ENCODE measurements around the gene PRKCQ.

The PRKCQ gene

DNA sequence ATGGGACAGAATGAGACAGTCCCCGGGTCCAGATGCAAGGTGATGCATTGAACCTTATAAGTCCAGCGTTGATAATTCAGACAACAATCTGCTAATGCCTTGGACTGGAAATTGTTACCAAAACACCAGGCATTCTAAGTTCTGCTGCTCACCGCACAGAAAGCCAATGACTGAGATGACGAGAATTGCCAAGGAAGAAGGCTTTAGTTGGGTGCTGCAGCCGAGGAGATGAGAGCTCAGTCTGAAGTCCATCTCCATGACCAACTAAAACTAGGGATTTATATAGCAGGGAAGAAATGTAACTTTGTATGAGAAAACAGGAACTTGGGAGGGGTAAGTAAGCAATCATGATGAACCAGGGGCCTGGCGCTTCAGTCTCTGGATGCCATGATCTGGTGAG, 68.7 kb downstream of the PRKCQ start:
- TF ChIP-seq, protein P1, sequence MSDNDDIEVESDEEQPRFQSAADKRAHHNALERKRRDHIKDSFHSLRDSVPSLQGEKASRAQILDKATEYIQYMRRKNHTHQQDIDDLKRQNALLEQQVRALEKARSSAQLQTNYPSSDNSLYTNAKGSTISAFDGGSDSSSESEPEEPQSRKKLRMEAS (IDR thresholded peaks at IDR 0.05; ENCODE audit: low read depth, low read length): no peak
- TF ChIP-seq MYC (IDR thresholded peaks at IDR 0.05; ENCODE audit: low read depth, low read length) (no peak), POLR2A (IDR thresholded peaks at IDR 0.05; ENCODE audit: extremely low read depth, insufficient read length) (no peak)
- TF ChIP-seq, protein P2, sequence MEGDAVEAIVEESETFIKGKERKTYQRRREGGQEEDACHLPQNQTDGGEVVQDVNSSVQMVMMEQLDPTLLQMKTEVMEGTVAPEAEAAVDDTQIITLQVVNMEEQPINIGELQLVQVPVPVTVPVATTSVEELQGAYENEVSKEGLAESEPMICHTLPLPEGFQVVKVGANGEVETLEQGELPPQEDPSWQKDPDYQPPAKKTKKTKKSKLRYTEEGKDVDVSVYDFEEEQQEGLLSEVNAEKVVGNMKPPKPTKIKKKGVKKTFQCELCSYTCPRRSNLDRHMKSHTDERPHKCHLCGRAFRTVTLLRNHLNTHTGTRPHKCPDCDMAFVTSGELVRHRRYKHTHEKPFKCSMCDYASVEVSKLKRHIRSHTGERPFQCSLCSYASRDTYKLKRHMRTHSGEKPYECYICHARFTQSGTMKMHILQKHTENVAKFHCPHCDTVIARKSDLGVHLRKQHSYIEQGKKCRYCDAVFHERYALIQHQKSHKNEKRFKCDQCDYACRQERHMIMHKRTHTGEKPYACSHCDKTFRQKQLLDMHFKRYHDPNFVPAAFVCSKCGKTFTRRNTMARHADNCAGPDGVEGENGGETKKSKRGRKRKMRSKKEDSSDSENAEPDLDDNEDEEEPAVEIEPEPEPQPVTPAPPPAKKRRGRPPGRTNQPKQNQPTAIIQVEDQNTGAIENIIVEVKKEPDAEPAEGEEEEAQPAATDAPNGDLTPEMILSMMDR (IDR thresholded peaks at IDR 0.05; ENCODE audit: low read depth, low read length): no peak
- no peak overlapping the region for H3K4me3 ChIP-seq (ENCODE audit: low read depth, low read length)
- DNase-seq (ENCODE audit: low read depth): no peak

DNA sequence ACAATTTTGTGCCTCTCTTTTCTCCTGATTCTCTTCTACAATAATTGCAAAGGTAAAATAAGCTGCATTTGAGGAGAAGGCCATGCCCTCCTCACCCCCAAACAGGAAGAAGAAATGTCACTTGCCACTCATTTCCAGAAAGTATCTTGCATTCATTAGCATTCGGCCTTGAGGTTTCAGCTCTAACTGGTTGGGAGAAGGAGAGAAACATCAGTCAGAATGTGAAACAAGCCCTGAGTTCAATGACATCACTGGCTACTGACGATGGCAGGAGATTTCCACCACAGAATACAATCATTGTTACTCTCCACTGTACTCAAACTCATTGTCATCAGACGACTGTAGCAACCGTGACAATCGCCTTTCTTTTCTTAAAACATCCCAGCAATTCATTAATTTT, 72.8 kb downstream of the PRKCQ start:
- H3K4me3 ChIP-seq (ENCODE audit: low read depth, low read length): no peak overlapping the region
- TF ChIP-seq, protein P2 (IDR thresholded peaks at IDR 0.05; ENCODE audit: low read depth, low read length): no peak
- TF ChIP-seq MYC (IDR thresholded peaks at IDR 0.05; ENCODE audit: low read depth, low read length) (no peak), POLR2A (IDR thresholded peaks at IDR 0.05; ENCODE audit: extremely low read depth, insufficient read length) (no peak)
- TF ChIP-seq, protein P1 (IDR thresholded peaks at IDR 0.05; ENCODE audit: low read depth, low read length): no peak
- no peak for DNase-seq (ENCODE audit: low read depth)

DNA sequence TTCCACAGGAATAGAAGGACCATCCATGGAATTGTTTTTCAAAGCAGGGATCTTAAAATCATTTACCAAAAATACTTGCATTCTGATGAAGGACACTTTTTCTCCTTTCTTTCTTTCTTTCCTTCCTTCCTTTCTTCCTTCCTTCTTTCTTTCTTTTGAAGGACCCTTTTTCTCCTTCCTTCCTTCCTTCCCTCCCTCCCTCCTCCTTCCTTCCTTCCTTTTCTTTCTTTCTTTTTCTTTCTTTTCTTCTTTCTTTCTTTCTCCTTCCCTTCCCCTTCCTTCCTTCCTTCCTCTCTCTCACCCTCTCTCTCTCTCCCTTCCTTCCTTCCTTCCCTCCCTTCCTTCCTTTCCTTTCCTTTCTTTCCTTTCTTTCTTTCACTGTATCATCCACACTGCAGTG, 74.8 kb downstream of the PRKCQ start:
- H3K4me3 ChIP-seq (ENCODE audit: low read depth, low read length): no peak overlapping the region
- TF ChIP-seq POLR2A (IDR thresholded peaks at IDR 0.05; ENCODE audit: extremely low read depth, insufficient read length) (no peak), MYC (IDR thresholded peaks at IDR 0.05; ENCODE audit: low read depth, low read length) (no peak)
- TF ChIP-seq, protein P2 (IDR thresholded peaks at IDR 0.05; ENCODE audit: low read depth, low read length): no peak
- TF ChIP-seq, protein P1 (IDR thresholded peaks at IDR 0.05; ENCODE audit: low read depth, low read length): no peak
- DNase-seq (ENCODE audit: low read depth): no peak

DNA sequence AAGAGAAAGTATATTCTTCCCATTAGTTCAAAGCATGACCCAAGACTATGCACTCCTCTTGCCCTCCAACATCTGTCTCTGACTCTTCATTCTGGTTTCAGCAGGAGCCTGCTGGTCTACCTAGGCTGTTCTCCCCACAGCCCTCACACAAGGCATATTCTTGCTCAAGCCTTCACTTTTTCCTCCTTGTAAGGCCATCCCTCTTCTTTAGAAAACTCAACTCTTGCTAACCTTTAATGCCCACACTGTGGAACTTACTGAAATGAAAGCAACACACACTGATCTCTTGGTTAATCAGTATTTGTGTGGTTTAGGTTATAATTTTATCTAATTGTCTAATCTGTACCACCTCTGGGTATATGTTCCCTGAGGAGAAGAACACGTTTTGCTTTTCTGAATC, 75.8 kb downstream of the PRKCQ start:
- TF ChIP-seq, protein P2 (IDR thresholded peaks at IDR 0.05; ENCODE audit: low read depth, low read length): no peak
- TF ChIP-seq, protein P1 (IDR thresholded peaks at IDR 0.05; ENCODE audit: low read depth, low read length): no peak
- no peak for TF ChIP-seq POLR2A (IDR thresholded peaks at IDR 0.05; ENCODE audit: extremely low read depth, insufficient read length)
- TF ChIP-seq MYC (IDR thresholded peaks at IDR 0.05; ENCODE audit: low read depth, low read length): no peak
- H3K4me3 ChIP-seq (ENCODE audit: low read depth, low read length): no peak overlapping the region
- DNase-seq (ENCODE audit: low read depth): no peak

DNA sequence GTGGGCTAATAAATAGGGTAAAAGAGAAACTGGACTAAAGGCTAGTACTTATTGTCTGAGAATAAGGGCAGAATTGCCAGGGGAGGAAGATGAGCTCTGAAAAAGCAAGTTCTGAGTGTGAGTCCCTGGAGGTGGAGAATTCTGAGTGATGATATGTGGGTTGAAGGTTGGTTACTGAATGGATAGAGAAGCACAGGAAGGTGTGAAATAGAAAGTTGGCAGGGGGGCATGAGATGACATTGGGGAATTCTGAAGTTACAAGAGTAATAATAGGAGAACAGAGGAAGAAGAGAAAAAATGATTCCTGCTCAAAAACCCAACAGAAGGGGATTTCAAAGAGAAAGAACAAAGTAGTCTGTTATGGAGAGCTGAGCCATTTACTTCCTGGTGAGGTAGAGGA, 76.9 kb downstream of the PRKCQ start:
- H3K4me3 ChIP-seq (ENCODE audit: low read depth, low read length): no peak overlapping the region
- no peak for DNase-seq (ENCODE audit: low read depth)
- TF ChIP-seq, protein P2 (IDR thresholded peaks at IDR 0.05; ENCODE audit: low read depth, low read length): no peak
- TF ChIP-seq MYC (IDR thresholded peaks at IDR 0.05; ENCODE audit: low read depth, low read length): no peak
- TF ChIP-seq, protein P1 (IDR thresholded peaks at IDR 0.05; ENCODE audit: low read depth, low read length): no peak
- no peak for TF ChIP-seq POLR2A (IDR thresholded peaks at IDR 0.05; ENCODE audit: extremely low read depth, insufficient read length)

DNA sequence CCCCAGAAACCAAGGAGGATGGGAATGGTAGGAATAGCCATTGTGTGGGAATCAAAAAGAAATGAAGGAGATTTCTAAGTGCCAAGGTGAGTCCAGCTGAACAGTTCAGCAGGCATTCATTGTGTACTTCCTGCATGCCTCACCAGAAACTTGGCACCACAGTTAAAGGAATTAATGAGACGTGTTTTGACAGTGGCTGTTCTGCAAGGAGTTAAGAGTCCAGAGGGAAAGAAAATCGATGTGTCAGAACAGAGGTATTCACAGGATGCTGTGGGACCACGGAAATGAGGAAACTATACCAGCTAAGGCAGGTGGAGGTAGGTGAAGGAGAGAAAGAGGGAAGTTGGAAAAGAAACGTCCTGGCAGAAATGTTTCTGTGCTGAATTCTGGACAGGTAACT, 78.1 kb downstream of the PRKCQ start:
- TF ChIP-seq, protein P1 (IDR thresholded peaks at IDR 0.05; ENCODE audit: low read depth, low read length): no peak
- TF ChIP-seq MYC (IDR thresholded peaks at IDR 0.05; ENCODE audit: low read depth, low read length) (no peak), POLR2A (IDR thresholded peaks at IDR 0.05; ENCODE audit: extremely low read depth, insufficient read length) (no peak)
- TF ChIP-seq, protein P2 (IDR thresholded peaks at IDR 0.05; ENCODE audit: low read depth, low read length): no peak
- DNase-seq (ENCODE audit: low read depth): no peak

More for the DNA sequence above, 78.1 kb downstream of the PRKCQ start:
- no peak overlapping the region for H3K4me3 ChIP-seq (ENCODE audit: low read depth, low read length)
